Calu3 (cell line): Measurements from ENCODE around the gene VTCN1. TPM values are rescaled to one million over a fixed set of nuclear protein-coding genes. Genes with fewer than 3 reads are reported as not detected.

ENCODE experiments used
- BruUV-seq: library from RNA; stranded (reverse); fragments of 400-500 nt; replicated peaks from 2 replicates; lab custom pipeline; 2021; lab: Mats Ljungman, UMichigan
- CTCF ChIA-PET: fragments of 300-600 bp; sonication (Branson Sonifier 250); formaldehyde crosslinking; loops from one replicate; lab custom pipeline; 2022; ENCODE audit warnings: antibody characterized with exemption; lab: Charles Lee
- DNase-seq: peaks from one replicate; pipeline ENCODE4 v3.0.0; 2022
- H3K27ac Mint-ChIP-seq: one replicate; pipeline ENCODE4 v1.8.0; 2022; ENCODE audit warnings: mixed read lengths; ENCODE audit not compliant: unreplicated experiment
- H3K27me3 Mint-ChIP-seq: one replicate; pipeline ENCODE4 v1.8.0; 2022; ENCODE audit warnings: mixed read lengths; ENCODE audit not compliant: unreplicated experiment
- H3K36me3 Mint-ChIP-seq: one replicate; pipeline ENCODE4 v1.8.0; 2022; ENCODE audit warnings: mild to moderate bottlenecking, moderate library complexity, mixed read lengths; ENCODE audit not compliant: insufficient read depth, unreplicated experiment
- H3K4me1 Mint-ChIP-seq: one replicate; pipeline ENCODE4 v1.8.0; 2022; ENCODE audit warnings: mild to moderate bottlenecking, low read depth, mixed read lengths; ENCODE audit not compliant: unreplicated experiment
- H3K4me3 Mint-ChIP-seq: one replicate; pipeline ENCODE4 v1.8.0; 2022; ENCODE audit warnings: mild to moderate bottlenecking, low read depth, moderate library complexity, mixed read lengths; ENCODE audit not compliant: unreplicated experiment
- H3K9me3 Mint-ChIP-seq: one replicate; pipeline ENCODE4 v1.8.0; 2022; ENCODE audit warnings: low read depth, mixed read lengths; ENCODE audit not compliant: unreplicated experiment
- CTCF ChIP-seq: fragments of 200-600 bp; IDR thresholded peaks from one replicate; pipeline ENCODE4 v1.8.0; 2022; ENCODE audit warnings: antibody characterized with exemption; ENCODE audit not compliant: unreplicated experiment
- intact Hi-C: fragments of 100-400 bp; cut with micrococcal nuclease; formaldehyde crosslinking; loops from one replicate; pipeline ENCODE4 v1.10.0; 2022; ENCODE audit not compliant: unreplicated experiment
- total RNA-seq: library from RNA; stranded (reverse); gene quantifications from 2 replicates; pipeline ENCODE4 v1.2.3, GENCODE V29; 2022

The VTCN1 gene
- total RNA-seq, 1 experiment from 2014 or later, result 39.1 TPM

- H3K36me3 Mint-ChIP-seq, result no peaks in the 10 kb centered on the region
- CTCF ChIA-PET, result no interaction called here
- no peaks in the 10 kb centered on the region for H3K9me3 Mint-ChIP-seq
- no TSS peak for BruUV-seq
- no peaks in the 10 kb centered on the region for H3K4me1 Mint-ChIP-seq
- H3K27ac Mint-ChIP-seq, result no peak overlapping the region
- H3K4me3 Mint-ChIP-seq, result no peak overlapping the region
- TF ChIP-seq CTCF, result no peak
- no peaks in the 10 kb centered on the region for H3K27me3 Mint-ChIP-seq
- intact Hi-C loops, result no loop called here
- DNase-seq, result no peak
Observed at GRCh38 chr1:117135329-117135728, 75.4 kb downstream of the VTCN1 start.

GRCh38 chr1:117130526-117130925 is 80.2 kb downstream of the VTCN1 start:
- no peak overlapping the region for H3K4me3 Mint-ChIP-seq
- CTCF ChIA-PET, result no interaction called here
- no TSS peak for BruUV-seq

GRCh38 chr1:117128323-117129079 is 82.2 kb downstream of the VTCN1 start:
- Mint-ChIP-seq H3K27ac (no peak overlapping the region), H3K9me3 (no peaks in the 10 kb centered on the region), H3K27me3 (no peaks in the 10 kb centered on the region), H3K4me1 (peaks cover 11% of the 10 kb centered on the region), H3K36me3 (no peaks in the 10 kb centered on the region), H3K4me3 (no peak overlapping the region)
- CTCF ChIA-PET, result interaction anchor here (0.6 to 2.1 kb wide), 8 partner anchors 11 to 158 kb away, joined by 3 to 15 read pairs (median 4); partner anchors contain the start of gene VTCN1
- DNase-seq, result no peak
- intact Hi-C loops, result loop anchor here (2.0 kb wide), 1 partner anchor 156 kb away; no protein-coding TSS in a partner anchor
- peak; percentile 19 for TF ChIP-seq CTCF
- no TSS peak for BruUV-seq

More at GRCh38 chr1:117130526-117130925, 80.2 kb downstream of the VTCN1 start:
- DNase-seq, result no peak
- intact Hi-C loops, result no loop called here
- no peak overlapping the region for H3K27ac Mint-ChIP-seq
- H3K9me3 Mint-ChIP-seq, result no peaks in the 10 kb centered on the region
- no peaks in the 10 kb centered on the region for H3K27me3 Mint-ChIP-seq
- H3K36me3 Mint-ChIP-seq, result no peaks in the 10 kb centered on the region
- no peak for TF ChIP-seq CTCF
- H3K4me1 Mint-ChIP-seq, result peaks cover 11% of the 10 kb centered on the region

- no TSS peak for BruUV-seq
Observed at GRCh38 chr1:117127795-117128194, 82.9 kb downstream of the VTCN1 start.

More at GRCh38 chr1:117127795-117128194, 82.9 kb downstream of the VTCN1 start:
- Mint-ChIP-seq H3K27me3 (no peaks in the 10 kb centered on the region), H3K4me3 (no peak overlapping the region), H3K36me3 (no peaks in the 10 kb centered on the region), H3K9me3 (no peaks in the 10 kb centered on the region), H3K4me1 (peaks cover 14% of the 10 kb centered on the region), H3K27ac (no peak overlapping the region)
- no peak for DNase-seq
- CTCF ChIA-PET, result interaction anchor here (1.2 to 2.1 kb wide), 3 partner anchors 12 to 157 kb away, joined by 3 to 15 read pairs (median 4); no protein-coding TSS in a partner anchor
- no peak for TF ChIP-seq CTCF
- intact Hi-C loops, result loop anchor here (2.0 kb wide), 1 partner anchor 157 kb away; no protein-coding TSS in a partner anchor
